ENCODE measurements around the gene BHLHE23. TPM values are rescaled to one million over a fixed set of nuclear protein-coding genes. Genes with fewer than 3 reads are reported as not detected.

The BHLHE23 gene
- total RNA-seq, 4 donors from 2014 or later = not detected

GRCh38 chr20:62969939-62970306 is 36.8 kb downstream of the BHLHE23 start:
- intact Hi-C loops (cut with DNase I; ENCODE audit: low total_unique reads) = no loop called here
- Histone ChIP-seq H3K4me1 (no peaks in the 10 kb centered on the region), H3K27ac (no peak overlapping the region), H3K36me3 (no peaks in the 10 kb centered on the region), H3K4me3 (no peak overlapping the region), H3K27me3 (peaks cover 8 to 27% of the 10 kb centered on the region in 2 donors), H3K9me3 (no peaks in the 10 kb centered on the region)
- DNase-seq = no peak
- no peak for TF ChIP-seq CTCF (IDR thresholded peaks at IDR 0.05)
- no peak for TF ChIP-seq POLR2A (IDR thresholded peaks at IDR 0.05)

GRCh38 chr20:62969179-62969760 is 37.5 kb downstream of the BHLHE23 start:
- Histone ChIP-seq H3K4me1 (no peaks in the 10 kb centered on the region), H3K4me3 (no peak overlapping the region), H3K9me3 (no peaks in the 10 kb centered on the region), H3K36me3 (no peaks in the 10 kb centered on the region), H3K27ac (no peak overlapping the region), H3K27me3 (peaks cover 4 to 22% of the 10 kb centered on the region in 2 donors)
- intact Hi-C loops (cut with DNase I; ENCODE audit: low total_unique reads) = no loop called here
- no peak for DNase-seq
- TF ChIP-seq POLR2A (IDR thresholded peaks at IDR 0.05) (no peak), CTCF (IDR thresholded peaks at IDR 0.05) (no peak)

- intact Hi-C loops (cut with DNase I; ENCODE audit: low total_unique reads) = no loop called here
- no peak overlapping the region for H3K27ac ChIP-seq
- TF ChIP-seq POLR2A (IDR thresholded peaks at IDR 0.05) = no peak
- no peak for TF ChIP-seq CTCF (IDR thresholded peaks at IDR 0.05)
- no peak for DNase-seq
- no peaks in the 10 kb centered on the region for H3K36me3 ChIP-seq
- H3K4me3 ChIP-seq = no peak overlapping the region
- no peaks in the 10 kb centered on the region for H3K9me3 ChIP-seq
- H3K27me3 ChIP-seq = peaks cover 4 to 16% of the 10 kb centered on the region in 2 donors
- no peaks in the 10 kb centered on the region for H3K4me1 ChIP-seq
Observed at GRCh38 chr20:62968378-62969178, 38.2 kb downstream of the BHLHE23 start.

GRCh38 chr20:62967628-62968351 is 39.0 kb downstream of the BHLHE23 start:
- Histone ChIP-seq H3K27ac (no peak overlapping the region), H3K9me3 (no peaks in the 10 kb centered on the region), H3K4me3 (no peak overlapping the region), H3K27me3 (peaks cover 2 to 8% of the 10 kb centered on the region in 2 donors), H3K36me3 (no peaks in the 10 kb centered on the region), H3K4me1 (no peaks in the 10 kb centered on the region)
- DNase-seq = no peak
- intact Hi-C loops (cut with DNase I; ENCODE audit: low total_unique reads) = no loop called here
- no peak for TF ChIP-seq POLR2A (IDR thresholded peaks at IDR 0.05)
- no peak for TF ChIP-seq CTCF (IDR thresholded peaks at IDR 0.05)

GRCh38 chr20:62967149-62967501 is 39.6 kb downstream of the BHLHE23 start:
- H3K27ac ChIP-seq = no peak overlapping the region
- H3K4me3 ChIP-seq = no peak overlapping the region
- H3K4me1 ChIP-seq = no peaks in the 10 kb centered on the region
- H3K36me3 ChIP-seq = no peaks in the 10 kb centered on the region
- intact Hi-C loops (cut with DNase I; ENCODE audit: low total_unique reads) = no loop called here
- H3K9me3 ChIP-seq = no peaks in the 10 kb centered on the region
- peaks cover 0 to 6% of the 10 kb centered on the region in 2 donors for H3K27me3 ChIP-seq
- no peak for DNase-seq
- TF ChIP-seq POLR2A (IDR thresholded peaks at IDR 0.05) (no peak), CTCF (IDR thresholded peaks at IDR 0.05) (no peak)

Data from uterus (tissue), 4 donors.